Adipose tissue (tissue), 3 donors: ENCODE data around the gene FNDC3B. TPM values are rescaled to one million over a fixed set of nuclear protein-coding genes. Genes with fewer than 3 reads are reported as not detected.

ENCODE experiments used
- H3K27ac ChIP-seq: one replicate; pipeline ENCODE4 v1.5.1; 2013; ENCODE audit warnings: low read depth, low read length
- WGBS, 3 donors: extraction: QIAGEN DNeasy Blood & Tissue Kit; methylation state at CpG; one replicate each; pipeline ENCODE4 v1.1.7; 2013; 5-methylcytosine and 5-hydroxymethylcytosine counted together
- polyA plus RNA-seq, 3 donors: library from polyadenylated mRNA; stranded (reverse); fragments of 200-250 nt; gene quantifications; one replicate each; pipeline ENCODE4 v1.2.3, GENCODE V29; 2013
- donor health status: healthy with polysubstance abuse.
- donor health status: Bipolar disorder and iron deficiency.
- donor health status: healthy.

Gene FNDC3B
- polyA plus RNA-seq, 3 donors, result 12.9 to 31.8 (median 29.6) TPM

- WGBS, 3 donors, result 95 to 98% (median 96%) methylated on average over 7 of the region's 7 CpGs
- H3K27ac ChIP-seq, result no peak overlapping the region
Measured at GRCh38 chr3:172263781-172264486, 224.6 kb downstream of the FNDC3B start.

GRCh38 chr3:172266103-172266502 is 226.7 kb downstream of the FNDC3B start:
- no peak overlapping the region for H3K27ac ChIP-seq
- 92 to 99% (median 96%) methylated on average over 3 of the region's 3 CpGs for WGBS, 3 donors

GRCh38 chr3:172268425-172268824 is 229.0 kb downstream of the FNDC3B start:
- 72 to 87% (median 86%) methylated on average over 3 of the region's 3 CpGs for WGBS, 3 donors
- H3K27ac ChIP-seq, result no peak overlapping the region

- 63 to 87% (median 67%) methylated on average over 2 of the region's 2 CpGs for WGBS, 3 donors
- H3K27ac ChIP-seq, result no peak overlapping the region
Measured at GRCh38 chr3:172268868-172269267, 229.5 kb downstream of the FNDC3B start.

GRCh38 chr3:172270557-172271166 is 231.3 kb downstream of the FNDC3B start:
- no peak overlapping the region for H3K27ac ChIP-seq
- 79 to 92% (median 81%) methylated on average over 4 of the region's 4 CpGs for WGBS, 3 donors

- WGBS, 3 donors, result 89 to 95% (median 94%) methylated on average over 9 of the region's 9 CpGs
- no peak overlapping the region for H3K27ac ChIP-seq
Measured at GRCh38 chr3:172271386-172271976, 232.1 kb downstream of the FNDC3B start.

GRCh38 chr3:172272698-172273097 is 233.3 kb downstream of the FNDC3B start:
- WGBS, 3 donors, result 59 to 75% (median 67%) methylated on average over 2 of the region's 2 CpGs
- no peak overlapping the region for H3K27ac ChIP-seq

- 93 to 100% (median 96%) methylated on average over 1 of the region's 1 CpG for WGBS, 3 donors
- no peak overlapping the region for H3K27ac ChIP-seq
Measured at GRCh38 chr3:172273378-172273777, 234.0 kb downstream of the FNDC3B start.

- WGBS, 3 donors, result 94 to 98% (median 96%) methylated on average over 2 of the region's 2 CpGs
- no peak overlapping the region for H3K27ac ChIP-seq
Measured at GRCh38 chr3:172274906-172275305, 235.5 kb downstream of the FNDC3B start.

GRCh38 chr3:172275586-172275985 is 236.2 kb downstream of the FNDC3B start:
- 84 to 88% (median 88%) methylated on average over 1 of the region's 1 CpG for WGBS, 3 donors
- no peak overlapping the region for H3K27ac ChIP-seq

- H3K27ac ChIP-seq, result no peak overlapping the region
Measured at GRCh38 chr3:172276103-172276502, 236.7 kb downstream of the FNDC3B start.

- no peak overlapping the region for H3K27ac ChIP-seq
- WGBS, 3 donors, result 94 to 97% (median 94%) methylated on average over 5 of the region's 5 CpGs
Measured at GRCh38 chr3:172277151-172277652, 237.8 kb downstream of the FNDC3B start.

- WGBS, 3 donors, result 48 to 68% (median 58%) methylated on average over 5 of the region's 5 CpGs
Measured at GRCh38 chr3:172279191-172279640, 239.8 kb downstream of the FNDC3B start.

GRCh38 chr3:172279974-172280373 is 240.6 kb downstream of the FNDC3B start:
- no peak overlapping the region for H3K27ac ChIP-seq
- WGBS, 3 donors, result 95 to 96% (median 96%) methylated on average over 8 of the region's 8 CpGs

More at GRCh38 chr3:172279191-172279640, 239.8 kb downstream of the FNDC3B start:
- H3K27ac ChIP-seq, result no peak overlapping the region

- WGBS, 3 donors, result 80 to 89% (median 82%) methylated on average over 1 of the region's 1 CpG
- no peak overlapping the region for H3K27ac ChIP-seq
Measured at GRCh38 chr3:172280406-172281051, 241.2 kb downstream of the FNDC3B start.

- WGBS, 3 donors, result 87 to 97% (median 94%) methylated on average over 7 of the region's 7 CpGs
- H3K27ac ChIP-seq, result no peak overlapping the region
Measured at GRCh38 chr3:172281884-172282283, 242.5 kb downstream of the FNDC3B start.

GRCh38 chr3:172282850-172283249 is 243.5 kb downstream of the FNDC3B start:
- H3K27ac ChIP-seq, result no peak overlapping the region

GRCh38 chr3:172283841-172284357 is 244.5 kb downstream of the FNDC3B start:
- 60 to 63% (median 62%) methylated on average over 5 of the region's 5 CpGs for WGBS, 3 donors
- no peak overlapping the region for H3K27ac ChIP-seq

More at GRCh38 chr3:172282850-172283249, 243.5 kb downstream of the FNDC3B start:
- WGBS, 3 donors, result 80 to 94% (median 86%) methylated on average over 3 of the region's 3 CpGs

GRCh38 chr3:172285844-172286243 is 246.5 kb downstream of the FNDC3B start:
- 87 to 96% (median 92%) methylated on average over 4 of the region's 4 CpGs for WGBS, 3 donors
- no peak overlapping the region for H3K27ac ChIP-seq
